Central memory CD4-positive, alpha-beta T cell (primary cell): ENCODE measurements around the gene SLC2A3.
"Not testable (repeated sequence)": the region's sequence is repeated elsewhere in the genome, so short reads cannot be mapped to it uniquely, and the experiment has no call there.

Source experiments
- DNase-seq: peaks from one replicate; pipeline ENCODE4 v3.0.0; 2022
- total RNA-seq, 3 experiments: gene quantifications; one replicate each; lab custom pipeline; 2026; lab: John Stamatoyannopoulos, UW

The SLC2A3 gene
- total RNA-seq: 137 to 2,632 (median 269) reads per million in 3 experiments

GRCh38 chr12:7935590-7936581, at the start of gene SLC2A3:
Gene SLC2A3, minus strand, starts transcription at chr12:7936187. Its CDS starts 153 bp downstream, at chr12:7936034.
- DNase-seq: peak; percentile 90

GRCh38 chr12:7984900-7985299, 48.9 kb upstream of the SLC2A3 start:
- DNase-seq: no peak

GRCh38 chr12:7983460-7983859, 47.5 kb upstream of the SLC2A3 start:
- not testable (repeated sequence) for DNase-seq

GRCh38 chr12:7983019-7983418, 47.0 kb upstream of the SLC2A3 start:
- DNase-seq: not testable (repeated sequence)

- not testable (repeated sequence) for DNase-seq
Observed at GRCh38 chr12:7982332-7982735, 46.3 kb upstream of the SLC2A3 start.

- no peak for DNase-seq
Observed at GRCh38 chr12:7981446-7981845, 45.5 kb upstream of the SLC2A3 start.

GRCh38 chr12:7977351-7978124, 41.6 kb upstream of the SLC2A3 start:
- not testable (repeated sequence) for DNase-seq

GRCh38 chr12:7973457-7973825, 37.5 kb upstream of the SLC2A3 start:
- DNase-seq: no peak

- DNase-seq: no peak
Observed at GRCh38 chr12:7972734-7973456, 36.9 kb upstream of the SLC2A3 start.

GRCh38 chr12:7972269-7972668, 36.3 kb upstream of the SLC2A3 start:
- peak; percentile 14 for DNase-seq

- DNase-seq: not testable (repeated sequence)
Observed at GRCh38 chr12:7971765-7972164, 35.8 kb upstream of the SLC2A3 start.

- DNase-seq: peak; percentile 88
Observed at GRCh38 chr12:7970475-7971252, 34.7 kb upstream of the SLC2A3 start.

- no peak for DNase-seq
Observed at GRCh38 chr12:7966563-7966962, 30.6 kb upstream of the SLC2A3 start.

GRCh38 chr12:7964669-7965068, 28.7 kb upstream of the SLC2A3 start:
- DNase-seq: not testable (repeated sequence)

GRCh38 chr12:7961395-7962178, 25.6 kb upstream of the SLC2A3 start:
- DNase-seq: no peak

GRCh38 chr12:7959701-7960121, 23.7 kb upstream of the SLC2A3 start:
- DNase-seq: peak; percentile 54

GRCh38 chr12:7959278-7959677, 23.3 kb upstream of the SLC2A3 start:
- DNase-seq: no peak

GRCh38 chr12:7954877-7955276, 18.9 kb upstream of the SLC2A3 start:
- DNase-seq: not testable (repeated sequence)

- DNase-seq: not testable (repeated sequence)
Observed at GRCh38 chr12:7954418-7954817, 18.4 kb upstream of the SLC2A3 start.

- not testable (repeated sequence) for DNase-seq
Observed at GRCh38 chr12:7953912-7954311, 17.9 kb upstream of the SLC2A3 start.

- no peak for DNase-seq
Observed at GRCh38 chr12:7951671-7952070, 15.7 kb upstream of the SLC2A3 start.
